ENCODE results near the gene IGFBP2.

DNA sequence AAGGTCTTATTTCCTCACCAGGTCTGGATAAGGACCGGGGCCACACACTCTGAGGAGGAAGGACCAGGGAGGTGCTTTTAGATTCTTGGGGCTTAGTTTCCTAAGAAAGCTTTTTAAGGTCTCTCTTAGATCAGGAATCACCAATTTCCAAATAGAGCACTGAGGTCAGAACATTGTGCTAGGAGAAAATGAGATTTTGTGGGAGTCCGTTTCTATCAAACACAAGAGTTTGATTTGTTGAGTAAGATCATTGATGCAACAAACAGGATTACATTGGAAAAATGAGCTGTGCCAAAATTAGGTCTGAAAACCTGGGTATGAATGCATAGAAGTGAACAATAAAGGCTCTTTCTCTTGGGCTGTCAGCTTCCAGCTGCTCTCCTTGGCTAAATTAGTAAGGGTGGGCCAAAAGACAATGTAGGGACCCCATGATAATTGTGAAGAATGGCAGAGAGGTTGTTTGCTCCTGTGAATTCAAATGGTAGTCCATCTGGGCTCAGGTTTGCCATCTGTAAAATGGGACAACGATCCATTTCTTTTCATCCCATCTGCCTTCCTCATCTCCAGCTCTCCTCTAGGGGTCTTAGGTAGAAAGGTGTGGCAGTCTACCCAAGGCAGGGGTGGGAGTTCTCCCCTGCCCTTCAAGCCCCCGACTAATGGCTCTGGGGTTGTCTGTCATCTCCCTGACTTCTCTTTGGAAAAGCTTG lies 20.0 kb downstream of the IGFBP2 start:
- TF ChIP-seq CTCF (IDR thresholded peaks at IDR 0.05; ENCODE audit: low read depth, low read length, missing input control) (no peak), RAD21 (IDR thresholded peaks at IDR 0.05) (peak in 1 of 2 donors; percentile 21), JUND (IDR thresholded peaks at IDR 0.05) (no peak), GABPA (IDR thresholded peaks at IDR 0.05 in 1 of 2, conservative IDR thresholded peaks at IDR 0.05 in 1 of 2) (no peak)
